Activated CD4-positive, CD25-positive, alpha-beta regulatory T cell treated with anti-CD3 and anti-CD28 coated beads, Interleukin-2, amount 50 U/mL, for 24 hours (primary cell): Measurements from ENCODE around the gene UBE2S.
A peak's percentile ranks its signal among the peaks of the same experiment; 100 is the strongest.

ENCODE experiments used
- ATAC-seq, 2 donors: fragments of 150-1000 bp; cut with Tn5 transposase; one replicate each; pipeline ENCODE4 v1.10.0; 2021; ENCODE audit warnings: mild to moderate bottlenecking in 1 of 2, moderate library complexity in 1 of 2

Gene UBE2S

DNA sequence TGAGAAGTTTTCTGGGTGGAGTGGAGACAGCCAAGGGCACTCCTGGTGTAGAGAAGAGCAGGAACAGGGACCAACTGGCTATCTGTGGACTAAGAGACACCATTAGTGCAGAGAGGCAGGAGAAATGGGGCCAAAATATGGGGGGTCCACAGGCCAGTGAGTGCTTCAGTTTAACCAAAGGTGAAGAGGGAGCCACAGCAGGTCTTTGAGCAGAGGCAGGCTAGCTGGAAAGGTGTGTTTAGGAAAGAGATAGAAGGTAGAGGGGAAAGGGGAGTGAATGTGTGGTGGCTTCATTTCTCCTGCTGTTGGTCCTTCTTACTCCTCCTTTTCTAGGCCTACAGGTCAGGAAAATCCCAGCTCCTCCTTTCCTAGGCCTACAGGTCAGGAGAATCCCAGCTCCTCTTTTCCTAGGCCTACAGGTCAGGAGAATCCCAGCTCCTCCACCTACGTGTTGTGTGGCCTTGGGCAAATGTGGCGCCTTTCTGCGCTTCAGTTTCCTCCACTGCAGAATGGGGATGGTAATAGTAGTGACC lies 25.0 kb downstream of the UBE2S start:
- no peak for ATAC-seq

DNA sequence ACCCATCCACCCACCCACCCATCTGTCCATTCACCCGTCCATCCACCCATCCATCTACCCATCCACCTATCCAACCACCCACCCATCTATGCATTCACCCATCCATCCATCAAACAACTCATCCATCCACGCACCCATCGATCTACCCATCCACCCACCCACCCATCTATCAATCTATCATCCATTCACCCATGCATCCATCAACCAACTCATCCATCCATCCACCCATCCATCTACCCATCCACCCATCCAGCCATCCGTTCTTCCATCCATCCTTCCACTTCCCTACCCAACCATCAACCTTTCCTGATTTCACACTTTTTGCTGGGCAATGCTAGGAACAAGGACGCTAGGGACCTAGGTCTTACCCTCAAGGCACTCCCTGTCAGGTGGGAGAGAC lies 25.6 kb downstream of the UBE2S start:
- ATAC-seq: no peak

DNA sequence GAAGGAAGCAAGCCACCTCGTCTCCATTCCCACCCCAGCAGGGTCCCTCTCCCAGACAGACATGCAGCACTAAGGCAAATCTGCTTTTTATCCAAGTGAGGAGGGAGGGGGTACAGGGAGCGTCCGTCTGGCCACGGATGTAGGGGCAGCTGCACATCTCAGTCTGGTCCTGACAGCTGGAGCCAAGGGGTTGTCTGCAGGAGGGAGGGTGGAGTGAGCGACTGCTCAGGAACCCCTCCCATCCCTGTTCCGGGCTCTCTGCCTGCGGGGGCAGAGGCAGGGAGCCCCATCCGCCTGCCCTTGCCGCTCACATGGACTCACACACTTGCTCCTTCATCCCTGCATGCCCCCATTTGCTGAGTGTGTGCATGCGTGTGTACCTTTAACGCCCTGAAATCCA lies 28.4 kb downstream of the UBE2S start:
- no peak for ATAC-seq

DNA sequence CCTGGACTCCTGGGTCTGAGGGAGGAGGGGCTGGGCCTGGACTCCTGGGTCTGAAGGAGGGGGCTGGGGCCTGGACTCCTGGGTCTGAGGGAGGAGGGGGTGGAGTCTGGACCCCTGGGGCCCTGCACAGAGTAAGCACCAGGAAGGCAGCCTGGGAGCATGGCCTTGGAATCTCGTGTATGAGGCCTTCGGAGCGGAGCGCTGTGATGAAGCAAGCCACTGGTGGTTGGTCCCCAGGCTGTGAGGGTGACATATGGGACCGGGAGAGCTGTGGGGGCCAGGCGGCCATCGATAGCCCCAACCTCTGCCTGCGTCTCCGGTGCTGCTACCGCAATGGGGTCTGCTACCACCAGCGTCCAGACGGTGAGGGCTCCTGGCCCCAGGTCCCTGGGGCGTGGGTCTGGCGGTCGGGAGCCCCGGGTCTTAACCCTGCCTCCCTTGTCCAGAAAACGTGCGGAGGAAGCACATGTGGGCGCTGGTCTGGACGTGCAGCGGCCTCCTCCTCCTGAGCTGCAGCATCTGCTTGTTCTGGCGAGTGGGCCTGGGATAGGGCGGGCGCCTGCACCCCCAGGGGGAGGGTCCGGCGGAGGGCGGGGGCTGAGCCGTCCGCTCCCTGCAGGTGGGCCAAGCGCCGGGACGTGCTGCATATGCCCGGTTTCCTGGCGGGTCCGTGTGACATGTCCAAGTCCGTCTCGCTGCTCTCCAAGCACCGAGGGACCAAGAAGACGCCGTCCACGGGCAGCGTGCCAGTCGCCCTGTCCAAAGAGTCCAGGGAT lies 30.0 kb downstream of the UBE2S start:
- no peak for ATAC-seq

DNA sequence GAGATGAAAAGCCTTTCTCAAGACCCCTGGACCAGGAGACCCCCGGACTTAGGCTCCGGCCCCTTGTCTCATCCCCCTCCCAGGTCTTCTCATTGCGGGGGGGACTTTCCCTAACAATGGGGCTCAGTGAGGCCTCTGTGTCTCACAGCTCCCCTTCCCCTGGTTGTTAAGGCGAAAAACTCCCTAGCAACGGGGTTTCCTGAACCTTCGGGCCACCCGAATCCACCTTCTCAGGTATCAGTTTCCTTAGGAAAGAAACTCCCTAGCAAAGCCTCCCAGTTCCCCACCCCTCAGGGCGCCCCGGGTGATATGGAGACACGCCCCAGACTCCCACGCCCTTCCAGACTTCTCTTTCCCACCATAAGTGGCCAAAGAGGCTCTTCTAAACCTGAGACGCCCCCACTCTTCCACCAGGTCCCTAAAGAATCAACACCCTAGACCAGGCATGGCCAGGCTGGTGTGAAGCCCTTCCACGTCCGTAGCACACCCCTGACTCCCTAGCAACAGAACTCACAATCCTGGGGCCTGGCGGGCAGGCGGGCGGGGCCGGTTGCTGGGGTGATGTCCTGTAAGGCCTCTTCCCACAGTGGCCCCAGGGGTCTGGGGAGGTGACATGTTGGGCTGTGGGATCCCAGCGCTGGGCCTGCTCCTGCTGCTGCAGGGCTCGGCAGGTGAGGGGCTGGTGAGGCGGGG lies 31.2 kb downstream of the UBE2S start, which contains the start of gene TMEM190:
Gene TMEM190, plus strand, starts transcription at position 586 of the 693 bp plus-strand sequence. Its CDS starts 28 bp downstream, at position 614.
- ATAC-seq: no peak

DNA sequence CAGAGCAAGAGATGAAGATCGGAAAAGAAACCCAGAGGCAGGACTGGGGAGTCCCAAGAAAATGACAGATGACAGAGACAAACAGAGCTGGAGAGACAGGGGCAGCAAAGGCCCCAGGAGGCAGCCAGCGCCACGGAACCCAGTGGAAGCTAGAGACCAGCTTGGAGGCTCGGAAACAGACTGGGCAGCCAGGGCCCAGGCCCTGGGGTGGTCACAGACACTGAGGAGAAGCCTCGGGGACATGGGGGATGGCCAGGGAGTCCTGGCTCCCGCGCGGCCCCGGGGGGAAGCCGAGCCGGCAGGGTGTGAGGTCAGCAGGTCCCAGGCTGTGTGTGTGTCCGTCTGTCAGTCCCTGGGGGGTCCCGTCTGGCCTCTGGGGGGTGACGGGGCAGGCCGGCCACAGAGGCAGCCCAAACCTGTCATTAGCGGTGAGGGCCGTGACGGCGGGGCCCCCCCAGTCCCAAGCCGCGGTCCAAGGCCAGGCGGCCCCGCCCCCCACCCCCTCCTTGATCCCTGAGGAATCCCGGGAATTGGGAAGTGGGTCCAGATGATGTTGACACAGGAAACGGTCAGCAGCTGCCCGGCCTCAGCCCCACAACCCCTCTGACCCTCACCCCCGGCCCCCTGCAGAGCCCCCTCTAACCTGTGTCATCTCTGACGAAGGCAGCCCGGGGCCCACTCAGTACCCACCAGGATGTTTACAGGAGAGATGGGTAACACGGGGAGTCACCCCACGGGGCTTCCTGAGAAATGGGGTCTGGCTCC lies 33.4 kb downstream of the UBE2S start:
- no peak for ATAC-seq

DNA sequence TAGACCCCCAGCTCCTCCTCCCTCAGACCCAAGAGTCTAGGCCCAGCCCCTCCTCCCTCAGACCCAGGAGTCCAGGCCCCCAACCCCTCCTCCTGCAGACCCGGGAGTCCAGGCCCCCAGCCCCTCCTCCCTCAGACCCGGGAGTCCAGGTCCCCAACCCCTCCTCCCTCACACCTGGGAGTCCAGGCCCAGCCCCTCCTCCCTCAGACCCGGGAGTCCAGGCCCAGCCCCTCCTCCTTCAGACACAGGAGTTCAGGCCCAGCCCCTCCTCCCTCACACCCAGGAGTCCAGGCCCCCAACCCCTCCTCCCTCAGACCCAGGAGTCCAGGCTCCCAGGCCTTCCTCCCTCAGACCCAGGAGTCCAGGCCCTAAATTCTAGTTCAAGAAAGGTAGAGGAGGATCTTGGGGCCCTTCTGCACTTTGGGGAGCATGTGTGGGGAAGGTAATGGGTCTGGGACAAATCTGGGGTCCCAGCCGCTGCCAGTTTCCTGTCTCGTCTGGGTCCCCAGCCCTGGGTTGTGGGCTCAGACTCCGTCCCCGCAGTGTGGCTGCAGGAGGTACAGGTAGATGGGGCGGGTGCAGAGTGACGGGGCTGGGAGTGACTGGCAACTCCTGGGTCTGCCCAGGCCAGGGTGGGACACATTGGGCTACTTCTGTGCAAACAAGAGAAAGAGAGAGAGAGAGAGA lies 34.1 kb downstream of the UBE2S start:
- ATAC-seq: no peak

DNA sequence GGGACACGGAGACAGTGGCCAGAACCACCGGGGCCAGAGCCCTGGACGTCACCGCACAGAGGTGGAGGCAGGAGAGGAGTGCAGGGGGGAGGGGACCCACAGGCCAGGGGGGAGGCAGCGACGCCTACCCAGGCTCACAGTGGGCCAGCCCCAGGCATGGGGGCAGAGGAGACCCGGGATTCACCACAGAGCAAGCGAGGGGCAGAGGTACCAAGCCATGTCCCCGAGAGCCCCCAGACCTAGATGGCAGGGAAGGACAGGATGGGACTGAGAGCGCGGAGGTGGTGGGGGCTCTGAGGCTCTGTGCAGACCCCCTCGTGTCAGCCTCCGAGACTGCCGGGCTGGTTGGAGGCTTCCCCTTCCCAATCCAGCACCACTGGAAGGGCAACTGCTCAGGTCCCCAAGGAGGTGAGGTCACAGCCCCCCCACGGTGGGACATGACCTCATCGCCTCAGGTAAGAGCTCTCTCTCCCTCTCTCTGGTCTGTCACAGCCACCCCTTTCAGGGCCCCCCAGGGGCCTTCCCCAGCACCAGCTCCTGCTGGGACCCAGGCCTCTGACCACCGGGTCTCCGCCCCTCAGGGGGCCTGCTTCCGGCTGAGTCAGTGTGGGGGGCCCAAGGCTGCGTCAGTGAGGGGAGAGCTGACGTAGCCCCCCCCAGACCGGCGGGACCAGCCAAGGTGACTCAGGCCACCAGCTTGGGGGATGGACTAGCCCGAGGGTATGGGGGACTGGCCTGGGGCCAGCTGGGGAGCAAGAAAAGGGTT lies 35.1 kb downstream of the UBE2S start:
- ATAC-seq: peak; percentile 26 to 28

DNA sequence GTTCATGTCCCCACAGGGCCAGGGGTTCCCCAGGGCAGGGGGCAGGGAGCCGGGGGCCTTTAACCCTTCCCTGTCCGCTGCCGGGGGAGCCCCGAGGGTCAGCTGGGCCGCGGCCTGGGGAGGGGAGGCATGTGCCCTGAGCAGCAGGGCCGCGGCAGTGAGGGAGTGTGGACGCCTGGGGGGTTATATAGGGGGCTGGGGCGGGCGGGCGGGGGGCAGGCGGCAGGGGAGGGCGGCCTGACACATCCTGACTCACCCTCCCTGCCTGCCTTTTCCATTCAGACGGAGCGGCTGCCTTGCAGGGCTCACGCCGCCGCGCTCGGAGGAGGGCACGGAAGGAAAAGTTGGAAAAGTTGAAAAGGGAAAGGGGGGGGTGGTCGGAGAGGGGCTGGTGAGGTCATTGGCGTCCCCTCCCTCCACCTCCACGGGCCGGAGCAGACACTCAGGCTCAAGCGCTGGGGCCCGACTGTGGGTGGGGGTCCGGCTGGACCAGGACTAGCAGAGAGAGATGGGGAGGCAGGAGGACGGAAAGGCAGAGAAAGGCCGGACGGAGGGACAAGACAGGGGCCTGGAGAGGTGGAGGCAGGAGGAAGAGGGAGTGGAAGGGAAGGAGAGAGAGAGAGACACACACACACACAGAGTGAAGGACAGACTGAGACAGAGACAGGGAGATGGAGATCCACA lies 37.1 kb downstream of the UBE2S start, which contains the start of gene IL11:
Gene IL11, minus strand, starts transcription at position 159 of the 684 bp plus-strand sequence. Its CDS starts 153 bp downstream, at position 6.
- no peak for ATAC-seq

DNA sequence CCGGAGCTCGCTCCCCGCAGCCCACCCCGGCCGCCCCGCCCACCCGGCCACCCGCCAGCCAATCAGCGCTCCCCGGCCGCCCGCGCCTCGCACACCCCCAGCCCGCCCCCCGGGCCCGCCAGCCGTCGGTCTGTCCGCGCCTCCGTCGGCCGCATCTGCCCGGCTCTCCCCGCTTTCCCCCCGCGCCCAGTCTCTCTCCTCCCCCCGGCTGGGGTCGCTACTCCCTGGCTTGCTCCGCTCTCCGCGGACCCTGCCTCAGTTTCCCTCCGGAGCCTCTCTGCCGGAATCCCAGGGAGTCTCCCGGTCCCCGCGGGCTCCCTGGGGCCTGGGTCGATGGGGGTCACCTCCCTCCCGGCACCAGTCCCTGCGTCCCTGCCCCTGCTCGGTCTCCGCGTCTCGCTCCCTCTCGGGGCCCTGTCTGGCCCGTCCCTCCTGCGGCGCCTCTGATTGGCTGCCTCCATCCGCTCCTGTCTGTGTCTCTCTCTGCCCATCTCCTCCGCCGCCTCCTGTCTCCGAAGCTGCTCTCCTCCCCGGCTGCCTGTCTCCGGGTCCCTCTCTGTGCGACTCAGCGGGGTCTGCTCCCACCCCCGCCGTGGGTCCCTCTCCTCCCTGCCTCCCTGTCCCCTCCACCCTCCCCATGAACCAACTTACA lies 37.8 kb downstream of the UBE2S start:
- ATAC-seq: peak; percentile 42 to 60

DNA sequence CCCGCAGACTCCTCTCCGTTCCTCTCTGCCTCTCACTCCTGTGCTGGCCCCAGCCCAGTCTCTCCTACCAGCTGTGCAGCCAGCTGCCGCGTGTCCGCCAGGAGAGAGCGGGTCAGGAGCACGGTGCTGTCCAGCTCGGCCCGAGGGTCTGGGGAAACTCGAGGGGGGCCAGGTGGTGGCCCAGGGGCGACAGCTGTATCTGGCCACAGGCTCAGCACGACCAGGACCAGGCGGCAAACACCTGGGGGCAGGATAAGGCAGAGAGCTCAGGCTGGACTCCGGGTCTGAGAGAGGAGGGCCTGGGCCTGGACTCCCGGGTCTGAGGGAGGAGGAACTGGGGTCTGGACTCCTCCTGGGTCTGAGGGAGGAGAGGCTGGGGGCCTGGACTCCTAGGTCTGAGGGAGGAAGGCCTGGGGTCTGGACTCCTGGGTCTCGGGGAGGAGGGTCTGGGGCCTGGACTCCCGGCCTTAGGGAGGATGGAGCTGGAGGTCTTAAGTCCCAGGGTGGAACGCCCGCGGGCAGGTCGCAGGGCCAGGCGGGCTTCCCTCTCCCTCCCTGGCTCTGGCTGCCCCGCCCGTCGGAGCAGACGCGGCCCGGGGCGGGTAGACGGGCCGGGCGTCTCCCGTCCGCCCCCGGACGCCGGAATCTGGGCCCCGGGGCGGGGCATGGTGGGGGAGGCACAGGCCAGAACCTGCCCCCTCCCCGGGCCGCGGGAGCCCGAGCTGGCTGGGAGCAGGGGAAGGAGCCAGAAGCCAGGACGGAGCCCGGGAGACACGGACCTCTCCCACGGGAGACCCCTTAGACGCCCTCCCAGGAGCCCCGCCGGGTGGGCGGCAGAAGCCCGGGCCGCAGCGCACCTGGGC lies 38.7 kb downstream of the UBE2S start:
- peak; percentile 25 to 42 for ATAC-seq

DNA sequence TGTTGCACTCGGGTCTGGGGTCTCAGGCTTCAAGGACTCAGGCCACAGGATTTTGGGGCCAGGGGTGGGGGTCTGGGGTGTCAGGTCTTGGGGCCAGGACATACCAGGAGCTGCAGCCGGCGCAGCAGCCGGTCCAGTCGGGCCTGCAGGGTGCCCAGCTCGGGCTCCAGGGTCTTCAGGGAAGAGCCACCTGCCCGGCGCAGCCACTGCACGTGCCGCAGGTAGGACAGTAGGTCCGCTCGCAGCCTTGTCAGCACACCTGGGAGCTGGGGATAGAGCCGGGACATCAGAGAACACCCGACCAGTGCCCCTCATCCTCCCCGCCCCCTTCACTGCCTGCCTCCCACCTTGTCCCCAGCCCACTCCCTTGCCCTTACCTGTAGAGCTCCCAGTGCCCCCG lies 39.5 kb downstream of the UBE2S start:
- ATAC-seq: no peak

DNA sequence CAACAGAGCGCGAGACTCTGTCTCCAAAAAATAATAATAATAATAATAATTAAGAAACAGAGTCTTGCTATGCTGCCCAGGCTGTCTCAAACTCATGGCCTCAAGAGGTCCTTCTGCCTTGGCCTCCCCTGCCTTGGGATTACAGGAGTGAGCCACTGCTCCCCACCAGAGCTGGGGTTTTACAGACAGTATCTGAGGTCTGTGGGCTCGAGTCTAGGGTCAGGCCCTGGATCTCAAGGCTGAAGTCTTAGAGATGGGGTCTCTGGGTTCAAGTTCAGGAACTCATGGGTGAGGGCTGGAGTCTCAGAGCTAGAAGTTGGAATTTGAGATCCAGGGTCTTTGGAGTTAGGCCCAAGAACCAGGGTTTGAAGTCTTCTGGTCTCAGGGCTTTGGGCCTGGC lies 40.8 kb downstream of the UBE2S start:
- no peak for ATAC-seq

DNA sequence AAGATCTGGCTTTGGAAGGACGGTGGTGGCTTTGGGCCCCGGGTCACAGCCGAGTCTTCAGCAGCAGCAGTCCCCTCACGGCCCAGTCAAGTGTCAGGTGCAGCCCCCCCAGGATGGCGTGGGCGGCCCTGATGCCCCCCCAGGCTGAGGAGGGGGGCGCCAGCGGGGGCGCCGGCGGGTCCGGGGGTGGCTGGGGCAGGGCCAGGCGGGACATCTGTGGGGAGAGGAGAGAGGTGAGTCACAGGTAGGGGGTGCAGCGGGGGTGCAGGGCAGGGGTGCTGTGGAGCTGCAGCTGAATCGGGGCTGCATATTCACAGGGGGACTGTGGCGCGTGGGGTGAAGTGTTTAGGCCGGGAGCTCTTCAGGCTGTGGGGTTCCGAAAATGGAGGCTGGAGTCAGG lies 41.6 kb downstream of the UBE2S start:
- ATAC-seq: no peak

DNA sequence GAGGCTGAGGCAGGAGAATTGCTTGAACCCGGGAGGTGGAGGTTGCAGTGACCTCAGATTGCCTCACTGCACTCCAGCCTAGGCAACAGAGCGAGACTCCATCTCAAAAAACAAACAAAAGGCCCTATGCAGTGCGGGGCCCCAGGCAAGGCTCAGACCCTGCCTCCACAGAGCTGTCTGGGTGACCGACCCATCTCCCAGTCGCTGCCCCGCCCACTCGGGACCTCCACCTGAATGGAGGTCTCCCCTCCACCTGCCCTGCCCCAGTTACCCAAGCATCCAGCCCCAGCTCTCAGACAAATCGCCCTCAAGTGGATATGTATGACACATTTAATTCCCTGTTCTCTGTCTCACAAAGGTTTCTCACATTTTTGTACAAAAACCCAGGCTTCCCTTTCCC lies 42.3 kb downstream of the UBE2S start:
- no peak for ATAC-seq

DNA sequence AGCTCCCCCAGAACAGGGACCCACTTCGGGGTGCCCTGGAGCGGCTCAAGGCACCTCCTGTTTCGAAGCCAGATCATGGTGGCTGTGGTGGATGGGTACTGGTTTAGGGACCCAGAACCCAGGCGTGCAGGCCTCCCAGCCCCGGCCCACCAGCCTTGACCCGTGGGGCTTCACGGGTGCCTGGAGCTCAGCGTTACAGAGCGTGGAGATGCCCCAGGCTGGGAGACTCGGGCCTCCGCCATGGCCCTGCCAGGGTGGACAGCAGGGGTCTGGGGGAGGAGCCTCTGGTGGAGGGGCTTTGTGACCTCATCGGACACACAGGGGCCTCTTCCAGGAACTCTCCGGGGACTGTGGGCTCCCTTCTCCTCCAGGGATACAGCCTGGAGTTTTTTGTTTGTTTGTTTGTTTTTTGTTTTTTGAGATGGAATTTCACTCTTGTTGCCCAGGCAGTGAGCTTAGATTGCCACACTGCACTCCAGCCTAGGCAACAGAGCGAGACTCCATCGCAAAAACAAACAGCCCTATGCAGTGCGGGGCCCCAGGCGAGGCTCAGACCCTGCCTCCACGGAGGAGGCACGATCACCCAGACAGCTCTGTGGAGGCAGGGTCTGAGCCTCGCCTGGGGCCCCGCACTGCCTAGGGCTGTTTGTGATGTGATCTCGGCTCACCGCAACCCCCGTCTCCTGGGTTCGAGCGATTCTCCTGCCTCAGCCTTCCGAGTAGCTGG lies 44.4 kb downstream of the UBE2S start, which contains the start of gene GARIN5B:
Gene GARIN5B, minus strand, starts transcription at position 271 of the 727 bp plus-strand sequence. Its CDS starts 194 bp downstream, at position 77.
- no peak for ATAC-seq

DNA sequence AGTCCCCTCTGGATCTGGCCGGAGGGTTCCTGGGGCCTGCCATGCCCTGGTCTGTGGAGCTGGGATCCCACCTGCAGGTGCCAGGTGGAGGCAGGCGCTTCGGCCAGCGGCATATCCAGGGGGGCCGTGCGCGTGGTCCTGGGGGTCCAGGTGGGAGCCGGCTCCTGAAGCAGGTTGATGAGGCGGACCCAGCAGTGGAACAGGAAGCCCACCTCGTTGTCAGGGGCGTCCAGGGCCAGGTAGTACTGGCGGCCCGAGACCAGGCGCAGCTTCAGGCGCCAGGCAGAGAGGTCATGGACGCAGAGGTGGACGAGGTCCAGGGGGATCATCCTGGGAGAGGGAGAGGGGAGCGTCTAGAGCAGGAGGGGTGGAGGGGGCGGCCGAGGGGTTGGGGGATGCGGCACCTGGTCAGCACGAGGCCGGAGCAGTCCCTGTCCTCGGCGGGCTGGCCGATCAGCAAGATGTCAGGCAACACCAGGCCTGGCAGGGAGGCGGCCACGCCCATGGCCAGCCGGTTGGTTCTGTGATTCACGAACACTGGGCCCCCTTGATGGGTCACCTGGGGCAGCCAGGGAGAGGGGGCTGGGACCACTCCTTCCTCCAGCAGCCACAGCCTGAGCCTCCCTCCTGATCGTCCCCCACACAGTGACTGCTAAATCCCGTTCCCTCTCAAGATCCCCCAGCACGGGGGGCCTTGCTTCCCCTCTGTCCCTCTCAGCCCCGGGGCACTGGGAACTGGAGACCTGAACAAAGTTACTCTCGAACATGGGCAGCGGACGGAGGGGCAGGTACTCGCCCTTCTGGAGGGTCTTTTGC lies 45.2 kb downstream of the UBE2S start:
- ATAC-seq: no peak

DNA sequence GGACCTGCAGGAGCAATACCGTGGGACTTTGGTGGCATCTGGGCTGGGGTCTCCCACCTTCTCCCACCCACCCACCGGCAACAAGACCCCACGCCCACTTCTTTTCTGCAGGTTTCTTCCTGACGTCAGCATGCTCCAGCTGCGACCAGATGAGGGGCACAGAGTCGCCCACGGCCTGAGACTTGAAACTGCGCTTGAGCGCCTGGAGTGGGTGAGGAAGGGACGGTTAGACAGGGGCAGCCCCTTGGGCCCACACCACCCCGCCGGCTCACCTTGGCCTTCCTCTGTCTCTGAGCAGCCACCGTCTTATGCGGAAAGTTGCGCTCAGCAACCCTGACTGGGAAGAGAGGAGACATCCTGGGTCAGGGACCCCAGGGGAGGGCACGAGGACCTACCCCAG lies 46.7 kb downstream of the UBE2S start:
- ATAC-seq: no peak
